AG09309 (cell line): ENCODE measurements around the gene ZNF680.

ENCODE experiments used
- DNase-seq: peaks from one replicate; pipeline ENCODE4 v3.0.0-alpha.2; 2010; ENCODE audit warnings: low read depth
- H3K4me3 ChIP-seq: 2 replicates; pipeline ENCODE4 v1.5.1; 2011; ENCODE audit warnings: mild to moderate bottlenecking, low read depth, low read length, moderate library complexity; ENCODE audit not compliant: control insufficient read depth
- TF ChIP-seq, protein P1 (sequence below): IDR thresholded peaks from 2 replicates; pipeline ENCODE4 v1.5.1; 2011; ENCODE audit warnings: mild to moderate bottlenecking, low read depth, low read length, inconsistent platforms; ENCODE audit not compliant: insufficient read depth, control insufficient read depth; ENCODE audit errors: missing control alignments

Gene ZNF680

DNA sequence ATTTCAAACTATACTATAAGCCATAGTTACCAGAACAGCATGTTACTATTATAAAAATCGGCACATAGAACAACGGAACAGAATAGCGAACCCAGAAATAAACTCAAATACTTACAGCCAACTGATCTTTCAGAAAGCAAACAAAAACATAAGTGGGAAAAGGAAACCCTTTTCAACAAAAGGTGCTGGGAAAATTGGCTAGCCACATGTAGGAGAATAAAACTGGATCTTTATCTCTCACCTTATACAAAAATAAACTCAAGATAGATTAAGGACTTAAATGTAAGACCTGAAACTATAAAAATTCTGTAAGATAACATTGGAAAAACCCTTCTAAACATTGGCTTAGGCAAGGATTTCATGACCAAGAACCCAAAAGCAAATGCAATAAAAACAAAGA lies 29.1 kb downstream of the ZNF680 start:
- no peak for DNase-seq
- TF ChIP-seq, protein P1, sequence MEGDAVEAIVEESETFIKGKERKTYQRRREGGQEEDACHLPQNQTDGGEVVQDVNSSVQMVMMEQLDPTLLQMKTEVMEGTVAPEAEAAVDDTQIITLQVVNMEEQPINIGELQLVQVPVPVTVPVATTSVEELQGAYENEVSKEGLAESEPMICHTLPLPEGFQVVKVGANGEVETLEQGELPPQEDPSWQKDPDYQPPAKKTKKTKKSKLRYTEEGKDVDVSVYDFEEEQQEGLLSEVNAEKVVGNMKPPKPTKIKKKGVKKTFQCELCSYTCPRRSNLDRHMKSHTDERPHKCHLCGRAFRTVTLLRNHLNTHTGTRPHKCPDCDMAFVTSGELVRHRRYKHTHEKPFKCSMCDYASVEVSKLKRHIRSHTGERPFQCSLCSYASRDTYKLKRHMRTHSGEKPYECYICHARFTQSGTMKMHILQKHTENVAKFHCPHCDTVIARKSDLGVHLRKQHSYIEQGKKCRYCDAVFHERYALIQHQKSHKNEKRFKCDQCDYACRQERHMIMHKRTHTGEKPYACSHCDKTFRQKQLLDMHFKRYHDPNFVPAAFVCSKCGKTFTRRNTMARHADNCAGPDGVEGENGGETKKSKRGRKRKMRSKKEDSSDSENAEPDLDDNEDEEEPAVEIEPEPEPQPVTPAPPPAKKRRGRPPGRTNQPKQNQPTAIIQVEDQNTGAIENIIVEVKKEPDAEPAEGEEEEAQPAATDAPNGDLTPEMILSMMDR, result no peak

DNA sequence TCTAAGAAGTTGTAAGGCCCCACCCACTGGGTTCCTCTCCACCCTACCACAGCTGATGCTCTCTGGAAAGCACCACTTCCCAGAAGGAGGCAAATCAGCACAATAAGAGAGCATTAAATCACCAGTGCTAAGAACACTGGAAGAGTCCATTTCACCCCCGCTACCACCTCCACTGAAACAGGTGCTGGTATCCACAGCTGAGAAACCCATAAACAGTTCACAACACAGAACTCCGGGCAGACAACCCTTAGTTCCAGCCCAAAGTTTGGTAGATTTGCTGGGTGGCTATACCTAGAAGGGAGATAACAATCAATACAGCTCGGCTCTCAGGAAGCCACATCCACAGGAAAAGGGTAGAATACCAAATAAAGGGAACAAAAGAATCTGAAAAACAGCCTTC lies 34.1 kb downstream of the ZNF680 start:
- DNase-seq, result no peak
- H3K4me3 ChIP-seq, result no peak overlapping the region
- TF ChIP-seq, protein P1, result no peak

More for the DNA sequence above, 29.1 kb downstream of the ZNF680 start:
- H3K4me3 ChIP-seq, result no peak overlapping the region

DNA sequence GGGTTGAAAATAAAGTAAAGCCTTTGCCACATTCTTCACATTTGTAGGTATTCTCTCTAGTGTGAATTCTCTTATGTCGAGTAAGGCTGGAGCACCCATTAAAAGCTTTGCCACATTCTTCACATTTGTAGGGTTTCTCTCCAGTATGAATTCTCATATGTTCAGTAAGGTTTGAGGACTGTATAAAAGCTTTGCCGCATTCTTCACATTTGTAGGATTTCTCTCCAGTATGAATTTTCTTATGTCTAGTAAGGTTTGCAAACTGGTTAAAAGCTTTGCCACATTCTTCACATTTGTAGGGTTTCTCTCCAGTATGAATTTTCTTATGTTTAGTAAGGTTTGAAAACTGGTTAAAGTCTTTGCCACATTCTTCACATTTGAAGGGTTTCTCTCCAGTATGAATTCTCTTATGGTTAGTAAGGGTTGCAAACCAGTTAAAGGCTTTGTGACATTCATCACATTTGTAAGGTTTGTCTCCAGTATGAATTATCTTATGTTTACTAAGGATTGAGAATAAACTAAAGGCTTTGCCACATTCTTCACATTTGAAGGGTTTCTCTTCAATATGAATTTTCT lies 41.4 kb downstream of the ZNF680 start:
- TF ChIP-seq, protein P1, result no peak
- no peak for DNase-seq
- H3K4me3 ChIP-seq, result no peak overlapping the region

DNA sequence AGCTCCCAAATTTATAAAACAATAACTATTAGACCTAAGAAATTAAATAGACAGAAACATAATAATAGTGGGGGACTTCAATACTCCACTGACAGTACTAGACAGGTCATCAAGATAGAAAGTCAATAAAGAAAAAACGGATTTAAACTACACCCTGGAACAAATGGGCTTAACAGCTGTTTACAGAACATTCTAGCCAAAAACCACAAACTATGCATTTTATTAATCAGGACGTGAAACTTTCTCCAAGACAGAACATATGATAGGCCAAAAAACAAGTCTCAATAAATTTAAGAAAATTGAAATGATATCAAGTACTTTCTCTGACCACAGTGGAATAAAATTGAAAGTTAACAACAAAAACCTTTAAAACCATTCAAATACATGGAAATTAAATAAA lies 46.4 kb downstream of the ZNF680 start:
- no peak for DNase-seq
- H3K4me3 ChIP-seq, result no peak overlapping the region
- TF ChIP-seq, protein P1, result no peak

DNA sequence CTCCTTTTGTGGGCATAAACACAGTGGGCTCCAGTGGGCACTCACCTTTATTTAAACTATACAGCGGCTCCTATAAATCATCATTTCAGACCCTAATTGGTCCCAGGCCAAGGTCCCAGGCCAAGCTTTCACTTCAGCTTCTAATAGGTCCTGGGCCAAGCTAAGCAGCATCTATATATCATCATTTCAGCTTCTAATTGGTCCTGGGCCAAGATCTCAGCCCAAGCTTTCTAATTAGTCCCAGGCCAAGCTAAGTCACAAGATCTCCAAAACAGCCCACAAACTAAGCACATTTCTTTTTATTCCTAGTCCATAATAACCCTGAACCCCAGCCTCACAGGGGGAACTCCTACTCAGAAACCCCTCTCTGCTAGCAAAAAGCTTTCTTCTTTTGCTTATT lies 47.1 kb downstream of the ZNF680 start:
- H3K4me3 ChIP-seq, result no peak overlapping the region
- TF ChIP-seq, protein P1, result no peak
- no peak for DNase-seq

DNA sequence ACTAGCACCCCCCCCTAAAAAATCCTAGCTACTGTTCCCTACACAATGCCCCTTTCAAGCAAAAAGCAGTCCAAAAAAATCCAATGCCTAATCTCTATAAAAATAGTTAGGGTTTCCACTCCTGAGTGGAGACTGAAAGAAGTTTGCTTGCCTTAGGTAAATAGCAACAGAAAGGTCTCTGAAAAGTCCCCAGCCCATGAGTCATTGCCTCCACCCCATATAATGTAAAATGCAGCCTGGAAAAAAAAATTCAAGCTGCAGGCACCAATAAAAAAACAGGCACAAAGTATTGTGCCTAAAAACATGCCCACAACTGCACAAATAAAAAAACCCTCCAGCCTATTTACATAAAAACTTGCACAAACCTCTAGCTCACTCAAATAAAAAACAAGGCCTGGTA lies 47.5 kb downstream of the ZNF680 start:
- no peak overlapping the region for H3K4me3 ChIP-seq
- TF ChIP-seq, protein P1, result no peak
- no peak for DNase-seq

DNA sequence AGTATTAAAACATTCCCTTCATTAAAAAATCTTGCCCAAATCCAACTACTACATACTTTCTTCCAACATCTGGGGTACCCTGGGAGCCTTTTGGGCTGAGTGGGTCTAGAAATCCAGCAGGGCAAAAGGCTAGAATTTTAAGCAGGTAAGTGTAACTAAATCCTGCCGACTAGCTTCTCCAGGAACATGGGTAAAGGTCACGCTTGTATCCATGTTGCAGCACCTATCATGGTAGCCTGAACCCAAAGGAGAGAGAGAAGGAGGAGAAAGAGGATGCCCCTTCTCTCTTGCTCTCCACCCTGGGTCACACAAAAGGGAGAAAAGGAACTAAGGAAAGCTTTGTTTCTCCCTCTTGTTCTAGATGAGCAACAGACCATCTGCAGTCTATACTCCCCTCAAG lies 53.3 kb downstream of the ZNF680 start:
- DNase-seq, result no peak
- no peak overlapping the region for H3K4me3 ChIP-seq
- TF ChIP-seq, protein P1, result no peak
